GM19351 (cell line): Measurements from ENCODE around the gene MELTF.

ENCODE experiments used
- ATAC-seq: cut with Tn5 transposase; IDR thresholded peaks from one replicate; pipeline ENCODE4 v1.9.1; 2021; ENCODE audit warnings: mild to moderate bottlenecking, moderate library complexity; ENCODE audit not compliant: unreplicated experiment

The MELTF gene

GRCh38 chr3:197010556-197011351, 18.9 kb downstream of the MELTF start:
- ATAC-seq: no peak

GRCh38 chr3:197009532-197010019, 20.0 kb downstream of the MELTF start:
- ATAC-seq: no peak

- no peak for ATAC-seq
Measured at GRCh38 chr3:197008436-197009209, 21.0 kb downstream of the MELTF start.

GRCh38 chr3:197007953-197008352, 21.7 kb downstream of the MELTF start:
- ATAC-seq: no peak

GRCh38 chr3:197007296-197007940, 22.2 kb downstream of the MELTF start:
- no peak for ATAC-seq

GRCh38 chr3:197006860-197007259, 22.8 kb downstream of the MELTF start:
- no peak for ATAC-seq

- no peak for ATAC-seq
Measured at GRCh38 chr3:197006446-197006845, 23.2 kb downstream of the MELTF start.

- peak; percentile 21 for ATAC-seq
Measured at GRCh38 chr3:197003461-197004385, 25.9 kb downstream of the MELTF start.

GRCh38 chr3:197002701-197003454, 26.7 kb downstream of the MELTF start:
- peak; percentile 66 for ATAC-seq

GRCh38 chr3:197001972-197002700, 27.5 kb downstream of the MELTF start:
- ATAC-seq: no peak

GRCh38 chr3:197001106-197001971, 28.3 kb downstream of the MELTF start:
- no peak for ATAC-seq

- ATAC-seq: no peak
Measured at GRCh38 chr3:197000211-197000610, 29.4 kb downstream of the MELTF start.

GRCh38 chr3:196998966-196999760, 30.5 kb downstream of the MELTF start:
- no peak for ATAC-seq

- ATAC-seq: no peak
Measured at GRCh38 chr3:196997311-196997710, 32.3 kb downstream of the MELTF start.

- no peak for ATAC-seq
Measured at GRCh38 chr3:196996454-196997265, 33.0 kb downstream of the MELTF start.

- ATAC-seq: no peak
Measured at GRCh38 chr3:196995646-196996355, 33.8 kb downstream of the MELTF start.
